GM18519 (cell line): ENCODE results near the gene ACTN2.
"Not testable (repeated sequence)": the region's sequence is repeated elsewhere in the genome, so short reads cannot be mapped to it uniquely, and the experiment has no call there.

Source experiments
- ATAC-seq: cut with Tn5 transposase; IDR thresholded peaks from one replicate; pipeline ENCODE4 v1.9.1; 2021; ENCODE audit warnings: mild to moderate bottlenecking, moderate library complexity; ENCODE audit not compliant: unreplicated experiment, low FRiP score

Gene ACTN2

GRCh38 chr1:236685917-236686814 lies at the start of gene ACTN2:
Gene ACTN2 (plus strand): TSS chr1:236686499. CDS start chr1:236686674, 175 bp downstream.
- ATAC-seq = peak; percentile 92

DNA sequence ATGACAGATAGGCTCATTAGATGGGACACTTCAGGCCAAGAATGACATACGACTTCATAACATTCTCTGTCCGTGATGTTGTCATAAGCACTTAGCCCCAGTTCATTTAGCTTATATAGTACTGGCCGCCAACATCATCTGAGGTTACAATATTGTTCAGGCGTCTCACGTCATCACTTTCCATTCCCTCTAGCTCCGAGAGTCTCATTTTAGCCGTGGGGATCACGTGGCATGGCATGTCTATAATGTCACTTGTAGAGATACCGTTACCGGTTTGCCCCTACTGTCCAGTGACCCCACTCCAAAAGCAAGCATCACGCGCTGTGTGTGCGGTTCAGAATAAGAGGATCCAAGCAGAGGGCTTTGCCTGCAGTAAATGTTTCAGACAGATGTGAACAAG lies 47.4 kb upstream of the ACTN2 start:
- no peak for ATAC-seq

DNA sequence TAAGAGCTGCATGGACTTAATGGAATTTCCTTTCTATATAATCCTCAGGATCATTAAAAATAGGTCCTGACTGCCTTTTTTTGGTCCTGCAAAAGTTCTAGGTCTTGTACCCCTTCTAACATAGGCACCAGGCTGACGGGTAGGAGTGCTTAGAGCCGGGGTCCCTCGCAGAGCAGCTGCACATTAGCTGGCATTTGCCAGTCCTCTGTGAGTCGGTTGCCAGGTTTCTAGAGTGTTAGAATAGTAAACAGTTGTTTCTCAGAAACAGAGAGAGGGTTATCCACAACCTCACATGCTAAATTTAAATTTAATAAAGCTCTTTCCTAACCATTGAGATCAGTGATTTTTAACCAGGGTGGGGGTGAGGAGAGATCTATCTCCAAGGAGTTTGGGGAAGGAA lies 46.6 kb upstream of the ACTN2 start:
- ATAC-seq = no peak

DNA sequence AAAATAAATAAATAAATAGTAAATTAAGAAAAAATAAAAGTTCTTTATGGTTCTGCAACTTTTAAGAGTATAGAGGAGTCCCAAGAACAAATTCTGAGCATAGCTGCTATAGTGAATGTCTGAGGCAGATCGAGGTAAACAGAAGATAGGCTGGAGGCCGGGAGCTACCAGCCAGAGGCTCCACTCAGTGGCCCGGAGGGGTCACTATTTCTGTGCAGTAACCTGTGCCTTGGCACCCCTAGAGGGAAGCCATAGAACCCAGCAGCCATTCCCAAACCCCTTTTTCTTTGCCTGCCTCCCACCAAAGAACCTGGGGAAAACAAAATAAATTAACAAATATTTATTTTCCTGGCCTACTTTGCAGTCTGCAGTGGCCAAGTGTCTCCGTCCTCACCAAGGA lies 43.5 kb upstream of the ACTN2 start:
- no peak for ATAC-seq

DNA sequence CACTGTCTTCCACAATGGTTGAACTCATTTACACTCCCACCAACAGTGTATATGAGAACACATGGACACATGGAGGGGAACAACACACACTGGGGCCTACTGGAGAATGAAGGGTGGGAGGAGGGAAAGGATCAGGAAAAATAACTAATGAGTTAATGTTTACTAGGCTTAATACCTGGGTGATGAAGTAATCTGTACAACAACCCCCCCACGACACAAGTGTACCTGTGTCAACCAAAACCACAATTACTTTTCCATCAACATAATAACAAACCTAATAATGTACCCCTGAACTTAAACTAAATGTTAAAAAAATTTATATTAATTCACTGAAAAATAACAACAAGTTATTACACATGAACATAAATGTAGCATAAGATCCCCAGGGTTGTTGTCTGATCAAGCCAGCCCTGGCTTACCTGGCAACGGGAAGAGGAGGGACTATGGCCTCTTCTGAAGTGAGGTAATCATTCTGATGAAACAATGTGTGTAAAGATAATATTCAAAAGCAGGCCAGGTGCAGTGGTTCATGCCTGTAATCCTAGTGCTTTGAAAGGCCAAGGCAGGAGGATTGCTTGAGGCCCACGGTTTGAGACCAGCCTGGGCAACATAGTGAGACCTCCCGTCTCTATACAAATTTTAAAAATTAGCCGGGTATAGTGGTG lies 41.2 kb upstream of the ACTN2 start:
- no peak for ATAC-seq

DNA sequence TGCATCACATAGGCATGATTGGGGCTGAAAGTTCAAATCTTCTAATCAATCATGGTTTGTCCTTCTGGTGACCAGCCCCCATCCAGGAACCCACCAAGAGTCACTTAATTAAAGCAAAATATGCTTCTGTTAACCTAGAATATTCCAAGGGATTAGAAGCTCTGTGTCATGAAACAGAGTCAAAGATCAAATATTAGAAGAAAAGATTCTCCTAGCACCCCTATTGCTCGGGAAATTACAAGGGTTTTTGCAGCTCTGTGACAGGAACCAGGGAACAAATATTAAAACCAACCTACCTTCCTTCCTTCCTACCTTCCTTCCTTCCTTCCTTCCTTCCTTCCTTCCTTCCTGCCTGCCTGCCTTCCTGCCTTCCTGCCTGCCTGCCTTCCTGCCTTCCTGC lies 31.8 kb upstream of the ACTN2 start:
- ATAC-seq = no peak

GRCh38 chr1:236654957-236655356 lies 31.3 kb upstream of the ACTN2 start:
- ATAC-seq = no peak

DNA sequence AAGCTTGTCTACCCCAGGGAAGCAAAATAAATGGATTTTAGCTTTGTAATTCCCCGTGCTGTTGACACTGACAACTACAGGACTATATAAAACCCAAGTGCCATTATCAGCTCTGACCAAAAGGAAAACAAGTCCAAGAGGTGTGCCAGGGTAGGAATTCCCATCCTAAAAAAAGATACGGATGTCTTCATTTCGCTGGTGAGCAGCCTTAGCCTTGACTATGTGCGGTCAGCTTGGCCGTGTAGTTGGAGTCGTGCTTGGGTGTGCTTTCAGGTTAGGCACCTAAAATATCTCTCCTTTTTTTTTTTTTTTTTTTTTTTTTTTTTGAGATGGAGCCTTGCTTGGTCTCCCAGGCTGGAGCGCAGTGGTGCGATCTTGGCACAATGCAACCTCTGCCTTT lies 28.9 kb upstream of the ACTN2 start:
- ATAC-seq = no peak

GRCh38 chr1:236659792-236660587 lies 26.3 kb upstream of the ACTN2 start:
- no peak for ATAC-seq

GRCh38 chr1:236663934-236664333 lies 22.4 kb upstream of the ACTN2 start:
- ATAC-seq = no peak

GRCh38 chr1:236668909-236669308 lies 17.4 kb upstream of the ACTN2 start:
- ATAC-seq = not testable (repeated sequence)

DNA sequence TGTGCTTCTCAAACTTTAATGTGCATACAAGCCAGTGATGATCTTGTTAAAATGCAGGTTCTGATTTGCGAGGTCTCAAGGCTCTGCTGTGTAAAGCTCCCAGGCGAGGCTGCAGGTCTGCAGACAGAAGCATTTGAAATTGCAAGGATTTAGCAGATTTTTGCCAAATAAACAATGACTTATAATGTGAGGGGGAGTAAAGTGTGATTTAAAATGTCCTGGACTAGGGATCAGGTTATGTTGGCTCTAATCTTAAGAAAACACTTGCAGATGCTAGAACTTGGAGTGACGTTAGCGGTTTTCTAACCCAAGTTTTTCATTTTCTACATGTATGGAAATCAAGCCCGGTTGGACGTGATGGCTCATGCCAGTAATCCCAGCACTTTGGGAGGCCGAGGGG lies 16.2 kb upstream of the ACTN2 start:
- ATAC-seq = no peak

DNA sequence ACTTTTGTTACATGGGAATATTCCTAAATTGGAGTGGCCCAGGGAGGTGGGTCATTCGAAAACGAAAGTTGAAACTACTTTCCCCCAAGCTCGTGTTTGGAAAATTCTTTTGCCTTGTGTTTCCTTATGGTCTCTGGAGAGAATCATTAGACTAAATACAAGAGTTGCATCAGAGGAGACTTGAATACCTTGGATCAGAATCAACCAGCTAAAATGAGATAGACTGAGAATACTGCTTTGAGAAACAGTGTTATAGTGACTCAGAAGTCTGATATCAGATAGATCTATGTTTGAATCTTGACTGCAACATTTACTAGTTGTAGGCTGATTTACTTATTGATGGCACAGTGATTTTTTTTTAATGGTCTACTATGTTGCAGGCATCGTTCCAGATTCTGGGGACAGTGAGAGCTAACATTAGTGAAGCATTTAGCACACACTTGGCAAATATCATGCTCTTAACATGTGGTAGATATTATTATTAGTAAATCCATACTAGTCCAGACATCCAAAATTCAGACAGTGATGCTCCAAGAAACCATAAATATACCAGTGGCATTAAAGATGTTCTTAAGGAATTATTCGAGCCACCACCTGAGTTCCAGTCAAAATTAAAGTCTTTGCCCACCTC lies 12.9 kb upstream of the ACTN2 start:
- no peak for ATAC-seq

- ATAC-seq = no peak
Measured at GRCh38 chr1:236677641-236678235, 8.6 kb upstream of the ACTN2 start.

DNA sequence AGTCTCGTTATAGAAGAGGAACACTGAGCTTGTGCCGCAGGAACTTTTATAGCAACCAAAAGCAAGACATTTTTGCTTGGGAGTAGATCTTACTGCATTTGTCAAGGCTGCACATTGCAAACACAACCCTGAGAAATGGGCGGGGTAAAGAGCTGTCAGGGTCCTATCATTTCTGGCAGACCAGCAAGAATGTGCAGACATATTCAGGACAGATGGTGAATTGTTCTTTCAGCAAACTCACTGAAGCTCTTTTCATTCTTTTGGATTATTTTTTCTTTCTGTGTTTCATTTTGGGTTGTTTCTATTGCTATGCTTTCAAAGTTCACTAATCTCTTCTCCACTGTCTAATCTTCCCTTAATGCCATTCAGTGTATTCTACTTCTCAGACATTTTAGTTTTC lies 5.1 kb upstream of the ACTN2 start:
- no peak for ATAC-seq

DNA sequence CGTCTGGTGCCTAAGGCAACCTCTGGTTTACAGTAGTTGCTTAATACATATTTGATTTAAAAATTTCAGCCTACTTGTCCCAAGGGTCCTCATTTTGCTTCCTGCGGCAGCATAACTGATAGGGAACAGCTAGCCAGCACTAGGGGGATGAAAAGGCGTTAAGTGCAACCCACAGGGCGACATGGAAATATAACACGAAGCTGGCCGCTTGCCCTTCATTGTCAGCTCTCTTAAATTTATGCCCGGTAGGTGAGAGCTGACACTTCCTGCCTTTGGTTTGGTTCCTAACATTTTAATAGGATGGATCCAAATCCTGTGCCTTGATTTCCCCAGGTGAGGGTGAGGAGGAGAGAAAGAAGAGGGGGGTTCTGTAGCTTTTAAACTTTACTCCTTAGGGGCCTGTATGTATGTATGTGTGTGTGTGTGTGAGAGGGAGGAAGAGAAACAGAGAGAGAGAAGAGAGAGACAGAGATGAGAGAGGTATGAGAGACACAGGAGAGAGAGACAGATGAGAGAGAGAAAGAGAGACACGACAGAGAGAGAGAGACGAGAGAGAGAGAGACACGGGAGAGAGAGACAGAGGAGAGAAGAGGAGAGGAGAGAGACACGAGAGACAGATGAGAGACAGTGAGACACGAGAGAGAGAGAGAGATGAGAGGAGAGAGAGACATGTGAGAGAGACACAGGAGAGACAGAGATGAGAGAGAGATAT lies 938 bp upstream of the ACTN2 start:
- no peak for ATAC-seq

GRCh38 chr1:236686815-236687160 lies 489 bp downstream of the ACTN2 start:
- no peak for ATAC-seq

DNA sequence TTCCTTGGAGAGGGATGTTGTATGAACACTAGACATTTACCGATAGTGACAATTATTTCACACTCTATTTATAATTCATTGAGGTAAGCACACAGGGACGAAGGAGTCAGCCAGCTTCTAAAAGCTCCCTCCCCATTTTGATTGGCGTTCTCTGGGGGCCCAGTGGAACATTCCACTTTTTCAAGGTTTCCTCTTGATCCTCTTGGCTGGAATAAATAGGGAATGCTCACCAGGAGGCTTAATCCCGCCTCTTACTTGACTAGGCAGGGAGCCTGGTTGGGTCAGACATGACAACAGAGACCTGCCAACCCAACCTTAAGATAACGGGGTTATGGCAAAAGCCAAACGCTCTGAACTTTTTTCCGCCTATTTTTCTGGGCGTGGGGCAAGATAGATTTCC lies 974 bp downstream of the ACTN2 start:
- ATAC-seq = no peak

GRCh38 chr1:236688705-236689104 lies 2.4 kb downstream of the ACTN2 start:
- no peak for ATAC-seq
